ENCODE measurements around the gene SAP30BP.

GRCh38 chr17:75738218-75738802 lies 71.2 kb downstream of the SAP30BP start:
- TF ChIP-seq CTCF (IDR thresholded peaks at IDR 0.05): no peak
- TF ChIP-seq POLR2A (IDR thresholded peaks at IDR 0.05): no peak

All from lower leg skin (tissue), 3 donors.